H9 (cell line): ENCODE results near the gene LRPPRC. TPM values are rescaled to one million over a fixed set of nuclear protein-coding genes. Genes with fewer than 3 reads are reported as not detected.
"Not testable (repeated sequence)": the region's sequence is repeated elsewhere in the genome, so short reads cannot be mapped to it uniquely, and the experiment has no call there.

Source experiments
- DNase-seq: peaks from one replicate; pipeline ENCODE4 v3.0.0-alpha.2; 2017
- H2AFZ ChIP-seq: one replicate; pipeline ENCODE4 v1.6.1; 2013; ENCODE audit warnings: mild to moderate bottlenecking, low read length, control low read depth, moderate library complexity
- H2AK5ac ChIP-seq: 2 replicates; pipeline ENCODE4 v1.6.1; 2013; ENCODE audit warnings: low read length, control low read depth, mixed read lengths; ENCODE audit not compliant: insufficient read length
- H2BK120ac ChIP-seq: one replicate; pipeline ENCODE4 v1.6.1; 2013; ENCODE audit warnings: low read depth, mild to moderate bottlenecking, low read length, control low read depth, inconsistent platforms; ENCODE audit not compliant: poor library complexity, severe bottlenecking
- H2BK12ac ChIP-seq: 2 replicates; pipeline ENCODE4 v1.6.1; 2013; ENCODE audit warnings: low read length, control low read depth, mixed read lengths, low read depth; ENCODE audit not compliant: insufficient read length
- H2BK15ac ChIP-seq: 2 replicates; pipeline ENCODE4 v1.6.1; 2013; ENCODE audit warnings: low read depth, low read length, control low read depth
- H2BK20ac ChIP-seq: one replicate; pipeline ENCODE4 v1.6.1; 2013; ENCODE audit warnings: low read depth, mild to moderate bottlenecking, low read length, control low read depth, inconsistent platforms; ENCODE audit not compliant: poor library complexity, severe bottlenecking
- H2BK5ac ChIP-seq: 2 replicates; pipeline ENCODE4 v1.6.1; 2013; ENCODE audit warnings: low read length, control low read depth, mixed read lengths; ENCODE audit not compliant: insufficient read length
- H3K14ac ChIP-seq: 2 replicates; pipeline ENCODE4 v1.6.1; 2013; ENCODE audit warnings: low read length, control low read depth; ENCODE audit not compliant: insufficient read depth
- H3K18ac ChIP-seq: 2 replicates; pipeline ENCODE4 v1.6.1; 2013; ENCODE audit warnings: low read depth, mild to moderate bottlenecking, mixed read lengths, low read length, control low read depth; ENCODE audit not compliant: insufficient read length
- H3K23ac ChIP-seq: 2 replicates; pipeline ENCODE4 v1.6.1; 2013; ENCODE audit warnings: low read length, control low read depth, mixed read lengths, low read depth; ENCODE audit not compliant: insufficient read length
- H3K23me2 ChIP-seq: 2 replicates; pipeline ENCODE4 v1.6.1; 2013; ENCODE audit warnings: low read depth, mild to moderate bottlenecking, mixed read lengths, low read length, control low read depth; ENCODE audit not compliant: insufficient read length, poor library complexity, severe bottlenecking
- H3K27ac ChIP-seq: 2 replicates; pipeline ENCODE4 v1.5.1; 2013; ENCODE audit warnings: low read length, control low read depth, mixed read lengths, low read depth; ENCODE audit not compliant: insufficient read length
- H3K27me3 ChIP-seq: 2 replicates; pipeline ENCODE4 v1.6.1; 2013; ENCODE audit warnings: low read length, control low read depth, inconsistent platforms; ENCODE audit not compliant: insufficient read depth
- H3K4ac ChIP-seq: 2 replicates; pipeline ENCODE4 v1.6.1; 2013; ENCODE audit warnings: low read depth, mild to moderate bottlenecking, control low read depth, inconsistent platforms, low read length, moderate library complexity
- H3K4me1 ChIP-seq: 2 replicates; pipeline ENCODE4 v1.6.1; 2013; ENCODE audit warnings: low read length, control low read depth, inconsistent platforms; ENCODE audit not compliant: insufficient read depth
- H3K4me2 ChIP-seq: 2 replicates; pipeline ENCODE4 v1.6.1; 2013; ENCODE audit warnings: low read length, control low read depth, mixed read lengths; ENCODE audit not compliant: insufficient read length, insufficient read depth
- H3K56ac ChIP-seq: 2 replicates; pipeline ENCODE4 v1.6.1; 2013; ENCODE audit warnings: low read depth, mild to moderate bottlenecking, mixed read lengths, low read length, control low read depth; ENCODE audit not compliant: insufficient read length
- H3K79me1 ChIP-seq: 2 replicates; pipeline ENCODE4 v1.6.1; 2013; ENCODE audit warnings: low read depth, mild to moderate bottlenecking, moderate library complexity, low read length, control low read depth, inconsistent platforms; ENCODE audit not compliant: insufficient read depth, poor library complexity, severe bottlenecking
- H3K79me2 ChIP-seq: 2 replicates; pipeline ENCODE4 v1.6.1; 2013; ENCODE audit warnings: low read length, control low read depth, inconsistent platforms; ENCODE audit not compliant: insufficient read depth
- H3K9ac ChIP-seq: 2 replicates; pipeline ENCODE4 v1.6.1; 2013; ENCODE audit warnings: low read length, control low read depth, mixed read lengths; ENCODE audit not compliant: insufficient read length; ENCODE audit errors: extremely low read depth
- H3K9me3 ChIP-seq: one replicate; pipeline ENCODE4 v1.6.1; 2013; ENCODE audit warnings: low read depth, low read length, inconsistent platforms; ENCODE audit not compliant: control insufficient read depth
- H3T11ph ChIP-seq: one replicate; pipeline ENCODE4 v1.6.1; 2013; ENCODE audit warnings: mild to moderate bottlenecking, low read length, control low read depth, inconsistent platforms
- H4K20me1 ChIP-seq: one replicate; pipeline ENCODE4 v1.6.1; 2013; ENCODE audit not compliant: control insufficient read depth, insufficient read length, insufficient read depth
- H4K5ac ChIP-seq: 2 replicates; pipeline ENCODE4 v1.6.1; 2013; ENCODE audit warnings: low read depth, mild to moderate bottlenecking, mixed read lengths, low read length, control low read depth; ENCODE audit not compliant: insufficient read length
- H4K8ac ChIP-seq: replicated peaks from 2 replicates; pipeline ENCODE4 v1.6.1; 2013; ENCODE audit warnings: low read length, control low read depth, mixed read lengths, low read depth; ENCODE audit not compliant: insufficient read length
- H4K91ac ChIP-seq: 2 replicates; pipeline ENCODE4 v1.6.1; 2013; ENCODE audit warnings: low read depth, mild to moderate bottlenecking, moderate library complexity, mixed read lengths, low read length, control low read depth; ENCODE audit not compliant: insufficient read length
- H3K27ac Mint-ChIP-seq, 3 experiments: 2 replicates in 2 of 3; 3 replicates in 1 of 3; pipeline ENCODE4 v1.8.0; 2020 to 2021; ENCODE audit warnings: mixed read lengths in 3 of 3, mild to moderate bottlenecking in 1 of 3, moderate library complexity in 1 of 3
- H3K27me3 Mint-ChIP-seq: 2 replicates; pipeline ENCODE4 v1.8.0; 2021; ENCODE audit warnings: low read depth, mild to moderate bottlenecking, moderate library complexity, mixed read lengths
- H3K36me3 Mint-ChIP-seq, 3 experiments: 2 replicates in 2 of 3; 3 replicates in 1 of 3; pipeline ENCODE4 v1.8.0; 2020 to 2021; ENCODE audit warnings: low read depth in 3 of 3, mixed read lengths in 3 of 3; ENCODE audit not compliant: insufficient read depth in 1 of 3
- H3K4me1 Mint-ChIP-seq, 2 experiments: 2 replicates each; pipeline ENCODE4 v1.8.0; 2020; ENCODE audit warnings: mixed read lengths in 2 of 2
- H3K4me3 Mint-ChIP-seq, 2 experiments: 2 replicates in 1 of 2; 3 replicates in 1 of 2; pipeline ENCODE4 v1.8.0; 2020 to 2021; ENCODE audit warnings: mild to moderate bottlenecking in 2 of 2, mixed read lengths in 2 of 2, moderate library complexity in 1 of 2
- H3K9me3 Mint-ChIP-seq, 2 experiments: 2 replicates in 1 of 2; 3 replicates in 1 of 2; pipeline ENCODE4 v1.8.0; 2020; ENCODE audit warnings: mild to moderate bottlenecking in 2 of 2, mixed read lengths in 2 of 2, moderate library complexity in 1 of 2
- CTCF ChIP-seq: fragments of 200-600 bp; sonication (generic); conservative IDR thresholded peaks from 3 replicates; pipeline ENCODE4 v1.8.0; 2021; ENCODE audit warnings: antibody characterized with exemption, mild to moderate bottlenecking
- WGBS: extraction: QIAGEN DNeasy Blood & Tissue Kit; methylation state at CpG from one replicate; pipeline ENCODE4 v1.1.7; 2013; ENCODE audit warnings: missing lambda C conversion rate, low lambda C conversion rate, mixed read lengths; ENCODE audit not compliant: insufficient read length; ENCODE audit errors: extremely low coverage; 5-methylcytosine and 5-hydroxymethylcytosine counted together
- total RNA-seq: library from RNA; stranded (reverse); gene quantifications from 2 replicates; pipeline ENCODE4 v1.2.1, GENCODE V29; 2021

The LRPPRC gene
- total RNA-seq, 1 experiment from 2014 or later = 182 TPM

- no peaks in the 10 kb centered on the region for H3K4me1 ChIP-seq
- no peak overlapping the region for H2BK5ac ChIP-seq
- DNase-seq = no peak
- no peak overlapping the region for H2AK5ac ChIP-seq
- no peak overlapping the region for H3K56ac ChIP-seq
- no peak overlapping the region for H2AFZ ChIP-seq
- H3K4me1 Mint-ChIP-seq = peaks cover 13 to 19% of the 10 kb centered on the region in 2 experiments
- H3K14ac ChIP-seq = no peak overlapping the region
- H3K9ac ChIP-seq = no peak overlapping the region
- no peaks in the 10 kb centered on the region for H3K27me3 ChIP-seq
- no peak overlapping the region for H3K27ac ChIP-seq
- no peak overlapping the region for H4K5ac ChIP-seq
- H4K20me1 ChIP-seq = no peaks in the 10 kb centered on the region
- H3K18ac ChIP-seq = no peak overlapping the region
- no peaks in the 10 kb centered on the region for H3K36me3 Mint-ChIP-seq
- no peak overlapping the region for H4K91ac ChIP-seq
- no peaks in the 10 kb centered on the region; the same call in 1 of the 2 replicates for H3K27me3 Mint-ChIP-seq
- H3K27ac Mint-ChIP-seq = no peak overlapping the region; a peak in 1 of 7 replicates
- H2BK15ac ChIP-seq = no peak overlapping the region
- no peak overlapping the region for H4K8ac ChIP-seq
- H2BK20ac ChIP-seq = no peak overlapping the region
- no peak overlapping the region for H3T11ph ChIP-seq
- H3K4me2 ChIP-seq = no peak overlapping the region
- no CpG with 5 or more reads among the region's 4 CpGs for WGBS
- no peak overlapping the region for H3K4me3 Mint-ChIP-seq
- H3K4ac ChIP-seq = no peak overlapping the region
- no peaks in the 10 kb centered on the region for H3K79me2 ChIP-seq
- no peaks in the 10 kb centered on the region for H3K79me1 ChIP-seq
- H2BK12ac ChIP-seq = no peak overlapping the region
- no peak overlapping the region for H2BK120ac ChIP-seq
- no peak overlapping the region for H3K23ac ChIP-seq
- no peaks in the 10 kb centered on the region for H3K9me3 ChIP-seq
- no peaks in the 10 kb centered on the region for H3K23me2 ChIP-seq
- TF ChIP-seq CTCF = no peak
- no peaks in the 10 kb centered on the region for H3K9me3 Mint-ChIP-seq
These were observed 19.4 kb upstream of the LRPPRC start for GRCh38 chr2:44015239-44015638.

- not testable (repeated sequence) for H2AFZ ChIP-seq, H3K4ac ChIP-seq
These were observed 17.4 kb upstream of the LRPPRC start for GRCh38 chr2:44013205-44013604.

More at GRCh38 chr2:44013205-44013604, 17.4 kb upstream of the LRPPRC start:
- H2BK120ac ChIP-seq, H3K9me3 ChIP-seq, H2BK12ac ChIP-seq, H3K79me1 ChIP-seq, H3K79me2 ChIP-seq, H3K27me3 Mint-ChIP-seq, H3K56ac ChIP-seq, H3K18ac ChIP-seq, H3K23me2 ChIP-seq, H3K27ac ChIP-seq, H2BK20ac ChIP-seq, H3K23ac ChIP-seq, H4K8ac ChIP-seq, H3K4me2 ChIP-seq, H3K4me1 ChIP-seq, H4K20me1 ChIP-seq, H4K5ac ChIP-seq, H3T11ph ChIP-seq, H3K9ac ChIP-seq, H3K14ac ChIP-seq, H3K36me3 Mint-ChIP-seq, H2AK5ac ChIP-seq, H4K91ac ChIP-seq, H3K4me3 Mint-ChIP-seq, DNase-seq, H3K27me3 ChIP-seq, H2BK15ac ChIP-seq, H2BK5ac ChIP-seq, H3K9me3 Mint-ChIP-seq: not testable (repeated sequence)
- WGBS = no CpG with 5 or more reads among the region's 3 CpGs
- H3K4me1 Mint-ChIP-seq = peaks cover 13 to 19% of the 10 kb centered on the region in 2 experiments
- H3K27ac Mint-ChIP-seq = peak overlapping the region in 1 of 3 experiments; percentile 40; a peak in 2 of 7 replicates
